Esophagus squamous epithelium (tissue), 4 donors: ENCODE data around the gene CALCOCO2.
"Not testable (repeated sequence)": the region's sequence is repeated elsewhere in the genome, so short reads cannot be mapped to it uniquely, and the experiment has no call there.

Source experiments
- CTCF ChIP-seq, 6 experiments: fragments of 450-650 bp in 4 of 6; fragments of 200-600 bp in 2 of 6; sonication (generic) in 2 of 6; IDR thresholded peaks; one replicate each; pipeline ENCODE4 v1.5.1; 2016 to 2019; ENCODE audit warnings: antibody characterized with exemption in 6 of 6, mild to moderate bottlenecking in 4 of 6, moderate library complexity in 4 of 6
- POLR2A ChIP-seq, 4 donors: fragments of 450-650 bp; IDR thresholded peaks; one replicate each; pipeline ENCODE4 v1.6.1; 2017; ENCODE audit warnings: antibody characterized with exemption in 4 of 4, mild to moderate bottlenecking in 4 of 4, moderate library complexity in 3 of 4

DNA sequence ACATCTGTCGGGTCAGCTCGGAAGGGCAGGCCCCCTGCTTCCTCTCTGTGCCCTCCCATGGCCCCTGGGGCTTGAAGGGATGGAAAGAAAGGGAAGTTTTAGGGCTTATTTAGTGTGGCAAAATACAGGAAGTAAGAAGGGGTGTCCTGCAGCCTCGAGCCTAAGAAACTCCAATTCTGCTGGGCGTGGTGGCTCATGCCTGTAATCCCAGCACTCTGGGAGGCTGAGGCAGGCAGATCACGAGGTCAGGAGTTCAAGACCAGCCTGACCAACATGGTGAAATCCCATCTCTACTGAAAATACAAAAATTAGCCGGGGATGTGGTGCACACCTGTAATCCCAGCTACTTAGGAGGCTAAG, 34.7 kb upstream of the CALCOCO2 start:
- TF ChIP-seq CTCF, POLR2A (IDR thresholded peaks at IDR 0.05): not testable (repeated sequence)
